ENCODE results near the gene TBC1D19. TPM values are rescaled to one million over a fixed set of nuclear protein-coding genes. Genes with fewer than 3 reads are reported as not detected.

Gene TBC1D19
- total RNA-seq, 1 experiment from 2014 or later: 2.2 TPM

- no peak overlapping the region for H3K4me3 ChIP-seq (ENCODE audit: low read depth in 2 of 2, low read length in 2 of 2)
- no peak for DNase-seq (ENCODE audit: low read depth, low spot score)
- ChIA-PET POLR2A (no interaction called here), CTCF (no interaction called here)
- in situ Hi-C loops (cut with HindIII; ENCODE audit: low pct_unique_long_range_greater_than_20kb, low sequenced_read_pairs) (no loop called here), intact Hi-C loops (cut with micrococcal nuclease; ENCODE audit: unreplicated experiment) (no loop called here)
- no peaks in the 10 kb centered on the region for H3K9me3 ChIP-seq (ENCODE audit: control insufficient read depth, insufficient read depth, low read depth, low read length)
- ATAC-seq: no peak
- TF ChIP-seq SIN3A (IDR thresholded peaks at IDR 0.05; ENCODE audit: borderline replicate concordance, insufficient read depth, low read depth, low read length) (no peak), REST (IDR thresholded peaks at IDR 0.05; ENCODE audit: insufficient read depth in 1 of 2, low read depth in 2 of 2, low read length in 1 of 2) (no peak), POLR2AphosphoS5 (IDR thresholded peaks at IDR 0.05; ENCODE audit: low read depth, low read length) (no peak), TCF7L2 (IDR thresholded peaks at IDR 0.05; ENCODE audit: low read depth, low read length) (no peak), CTCF (IDR thresholded peaks at IDR 0.05) (no peak)
- H3K27ac ChIP-seq (ENCODE audit: low read length): no peak overlapping the region
- no peaks in the 10 kb centered on the region for H3K27me3 ChIP-seq (ENCODE audit: control insufficient read depth, insufficient read depth, low read length)
- no TSS peak for BruUV-seq (replicated peaks)
- H3K36me3 ChIP-seq (ENCODE audit: control insufficient read depth, insufficient read depth, low read length): no peaks in the 10 kb centered on the region
- no peaks in the 10 kb centered on the region for H3K4me1 ChIP-seq (ENCODE audit: control insufficient read depth, insufficient read depth, low read length)
Observed at GRCh38 chr4:26732356-26732755, 148.5 kb downstream of the TBC1D19 start.

- Histone ChIP-seq H3K36me3 (ENCODE audit: control insufficient read depth, insufficient read depth, low read length) (no peaks in the 10 kb centered on the region), H3K27ac (ENCODE audit: low read length) (no peak overlapping the region), H3K9me3 (ENCODE audit: control insufficient read depth, insufficient read depth, low read depth, low read length) (no peaks in the 10 kb centered on the region), H3K4me3 (ENCODE audit: low read depth in 2 of 2, low read length in 2 of 2) (no peak overlapping the region), H3K4me1 (ENCODE audit: control insufficient read depth, insufficient read depth, low read length) (no peaks in the 10 kb centered on the region), H3K27me3 (ENCODE audit: control insufficient read depth, insufficient read depth, low read length) (no peaks in the 10 kb centered on the region)
- ATAC-seq (no peak), DNase-seq (ENCODE audit: low read depth, low spot score) (no peak)
- POLR2A ChIA-PET: no interaction called here
- in situ Hi-C loops (cut with HindIII; ENCODE audit: low pct_unique_long_range_greater_than_20kb, low sequenced_read_pairs) (no loop called here), intact Hi-C loops (cut with micrococcal nuclease; ENCODE audit: unreplicated experiment) (no loop called here)
- CTCF ChIA-PET: no interaction called here
- no TSS peak for BruUV-seq (replicated peaks)
- TF ChIP-seq REST (IDR thresholded peaks at IDR 0.05; ENCODE audit: insufficient read depth in 1 of 2, low read depth in 2 of 2, low read length in 1 of 2): no peak
Observed at GRCh38 chr4:26736621-26737020, 152.7 kb downstream of the TBC1D19 start.

Data from Panc1 (cell line).